Tibial artery (tissue), 4 donors: ENCODE measurements around the gene EPHA10.

Experiments used
- DNase-seq, 2 donors: peaks; one replicate each; pipeline ENCODE4 v3.0.0-alpha.2; 2019
- H3K27ac ChIP-seq, 2 donors: fragments of 200-600 bp; sonication (generic) in 1 of 2; 1 replicate in 1 of 2; 2 replicates in 1 of 2; pipeline ENCODE4 v1.5.1; 2018 to 2019; ENCODE audit warnings: mild to moderate bottlenecking in 1 of 2
- H3K27me3 ChIP-seq, 2 donors: fragments of 200-600 bp; sonication (generic) in 1 of 2; one replicate each; pipeline versions ENCODE4 v1.5.1 to v1.6.0; 2016 to 2019
- H3K36me3 ChIP-seq, 3 donors: fragments of 200-600 bp; sonication (generic) in 2 of 3; one replicate each; pipeline ENCODE4 v1.5.1; 2016 to 2019; ENCODE audit warnings: mild to moderate bottlenecking in 2 of 3
- H3K4me1 ChIP-seq, 4 donors: fragments of 200-600 bp; sonication (generic) in 2 of 4; 1 replicate in 3 of 4; 2 replicates in 1 of 4; pipeline ENCODE4 v1.5.1; 2016 to 2019
- H3K4me3 ChIP-seq, 2 donors: fragments of 200-600 bp; sonication (generic) in 1 of 2; 1 replicate in 1 of 2; 2 replicates in 1 of 2; pipeline ENCODE4 v1.5.1; 2018 to 2019; ENCODE audit warnings: mild to moderate bottlenecking in 2 of 2
- H3K9me3 ChIP-seq, 3 donors: fragments of 200-600 bp; sonication (generic) in 1 of 3; one replicate each; pipeline ENCODE4 v1.5.1; 2016 to 2019
- CTCF ChIP-seq, 2 experiments: fragments of 200-600 bp in 1 of 2; fragments of 450-650 bp in 1 of 2; IDR thresholded peaks; one replicate each; pipeline ENCODE4 v1.5.1; 2017 to 2019; ENCODE audit warnings: antibody characterized with exemption in 2 of 2, mild to moderate bottlenecking in 1 of 2, moderate library complexity in 1 of 2
- intact Hi-C: fragments of 100-400 bp; cut with DNase I; formaldehyde crosslinking; loops from one replicate; pipeline ENCODE4 v1.15.0; 2023; ENCODE audit warnings: low total_unique reads

Gene EPHA10

GRCh38 chr1:37726751-37727585 is 38.0 kb downstream of the EPHA10 start:
- peak in 1 of 2 donors; percentile 49 for DNase-seq
- Histone ChIP-seq H3K4me3 (no peak overlapping the region), H3K4me1 (no peaks in the 10 kb centered on the region), H3K27ac (no peak overlapping the region), H3K36me3 (no peaks in the 10 kb centered on the region), H3K27me3 (peaks cover 0 to 40% of the 10 kb centered on the region in 2 donors), H3K9me3 (no peaks in the 10 kb centered on the region)
- intact Hi-C loops: no loop called here
- no peak for TF ChIP-seq CTCF (IDR thresholded peaks at IDR 0.05)

- Histone ChIP-seq H3K4me3 (no peak overlapping the region), H3K36me3 (no peaks in the 10 kb centered on the region), H3K4me1 (no peaks in the 10 kb centered on the region), H3K27me3 (peaks cover 0 to 39% of the 10 kb centered on the region in 2 donors), H3K9me3 (no peaks in the 10 kb centered on the region), H3K27ac (no peak overlapping the region)
- DNase-seq: peak in 1 of 2 donors; percentile 37
- intact Hi-C loops: no loop called here
- TF ChIP-seq CTCF (IDR thresholded peaks at IDR 0.05): no peak
Observed at GRCh38 chr1:37725851-37726613, 38.9 kb downstream of the EPHA10 start.

GRCh38 chr1:37724575-37724974 is 40.3 kb downstream of the EPHA10 start:
- H3K27ac ChIP-seq: no peak overlapping the region
- H3K36me3 ChIP-seq: no peaks in the 10 kb centered on the region
- H3K4me3 ChIP-seq: no peak overlapping the region
- intact Hi-C loops: no loop called here
- H3K27me3 ChIP-seq: peaks cover 0 to 50% of the 10 kb centered on the region in 2 donors
- peak in 1 of 2 donors; percentile 32 for DNase-seq
- H3K9me3 ChIP-seq: no peaks in the 10 kb centered on the region
- TF ChIP-seq CTCF (IDR thresholded peaks at IDR 0.05): no peak
- no peaks in the 10 kb centered on the region for H3K4me1 ChIP-seq

GRCh38 chr1:37723390-37724078 is 41.4 kb downstream of the EPHA10 start:
- TF ChIP-seq CTCF (IDR thresholded peaks at IDR 0.05): no peak
- Histone ChIP-seq H3K27me3 (peaks cover 0 to 55% of the 10 kb centered on the region in 2 donors), H3K4me3 (no peak overlapping the region), H3K27ac (no peak overlapping the region), H3K4me1 (no peaks in the 10 kb centered on the region), H3K36me3 (no peaks in the 10 kb centered on the region), H3K9me3 (no peaks in the 10 kb centered on the region)
- intact Hi-C loops: no loop called here
- peak in 1 of 2 donors; percentile 43 for DNase-seq

GRCh38 chr1:37723072-37723389 is 41.9 kb downstream of the EPHA10 start:
- DNase-seq: no peak
- no peak for TF ChIP-seq CTCF (IDR thresholded peaks at IDR 0.05)
- no peaks in the 10 kb centered on the region for H3K36me3 ChIP-seq
- intact Hi-C loops: no loop called here
- H3K27me3 ChIP-seq: peaks cover 0 to 60% of the 10 kb centered on the region in 2 donors
- H3K27ac ChIP-seq: no peak overlapping the region
- H3K9me3 ChIP-seq: no peaks in the 10 kb centered on the region
- no peak overlapping the region for H3K4me3 ChIP-seq
- H3K4me1 ChIP-seq: no peaks in the 10 kb centered on the region
